Hepatocyte (in vitro differentiated cells): Measurements from ENCODE around the gene ZYG11A. TPM values are rescaled to one million over a fixed set of nuclear protein-coding genes. Genes with fewer than 3 reads are reported as not detected.

ENCODE experiments used
- DNase-seq: peaks from one replicate; pipeline ENCODE4 v3.0.0-alpha.2; 2016; ENCODE audit warnings: low spot score
- H2AFZ ChIP-seq: fragments of 200-600 bp; sonication (generic); 2 replicates; pipeline ENCODE4 v1.6.0; 2016; ENCODE audit warnings: antibody characterized with exemption, mild to moderate bottlenecking
- H3K27ac ChIP-seq: fragments of 200-600 bp; sonication (generic); 2 replicates; pipeline ENCODE4 v1.5.1; 2016; ENCODE audit warnings: mild to moderate bottlenecking
- H3K27me3 ChIP-seq: fragments of 200-600 bp; sonication (generic); 2 replicates; pipeline ENCODE4 v1.6.1; 2016
- H3K36me3 ChIP-seq: fragments of 200-600 bp; sonication (generic); replicated peaks from 2 replicates; pipeline ENCODE4 v1.5.1; 2016; ENCODE audit warnings: low read depth; ENCODE audit not compliant: insufficient read depth
- H3K4me1 ChIP-seq: fragments of 200-600 bp; sonication (generic); 2 replicates; pipeline ENCODE4 v1.5.1; 2016; ENCODE audit warnings: mild to moderate bottlenecking, moderate library complexity; ENCODE audit not compliant: insufficient read depth
- H3K4me2 ChIP-seq: fragments of 200-600 bp; sonication (generic); 2 replicates; pipeline ENCODE4 v1.6.0; 2016
- H3K4me3 ChIP-seq: fragments of 200-600 bp; sonication (generic); 2 replicates; pipeline ENCODE4 v1.5.1; 2016; ENCODE audit warnings: mild to moderate bottlenecking
- H3K79me2 ChIP-seq: fragments of 200-600 bp; sonication (generic); 2 replicates; pipeline ENCODE4 v1.6.0; 2017; ENCODE audit warnings: mild to moderate bottlenecking
- H3K9me2 ChIP-seq: fragments of 200-600 bp; sonication (generic); replicated peaks from 2 replicates; pipeline ENCODE4 v1.6.0; 2017; ENCODE audit warnings: mild to moderate bottlenecking; ENCODE audit not compliant: insufficient read depth
- H3K9me3 ChIP-seq: fragments of 200-600 bp; sonication (generic); 2 replicates; pipeline ENCODE4 v1.5.1; 2016; ENCODE audit warnings: low read depth, mild to moderate bottlenecking
- H4K20me1 ChIP-seq: fragments of 200-600 bp; sonication (generic); 2 replicates; pipeline ENCODE4 v1.6.0; 2016; ENCODE audit warnings: mild to moderate bottlenecking; ENCODE audit not compliant: insufficient read depth, poor library complexity, severe bottlenecking
- CTCF ChIP-seq: fragments of 200-600 bp; sonication (generic); IDR thresholded peaks from 2 replicates; pipeline ENCODE4 v1.5.1; 2016; ENCODE audit warnings: antibody characterized with exemption, mild to moderate bottlenecking; ENCODE audit not compliant: poor library complexity
- EZH2 ChIP-seq: fragments of 200-600 bp; sonication (generic); IDR thresholded peaks from 2 replicates; pipeline ENCODE4 v1.6.1; 2016; ENCODE audit warnings: antibody characterized with exemption, mild to moderate bottlenecking, borderline replicate concordance
- EZH2phosphoT487 ChIP-seq: fragments of 200-600 bp; sonication (generic); IDR thresholded peaks from one replicate; pipeline ENCODE4 v1.6.1; 2018; ENCODE audit warnings: antibody characterized with exemption, mild to moderate bottlenecking, low read depth, moderate library complexity; ENCODE audit not compliant: unreplicated experiment, severe bottlenecking
- WGBS: methylation state at CpG from one replicate; pipeline ENCODE4 v1.1.6; 2016; ENCODE audit warnings: low lambda C conversion rate; ENCODE audit errors: missing lambda C conversion rate; 5-methylcytosine and 5-hydroxymethylcytosine counted together
- polyA plus RNA-seq: library from polyadenylated mRNA; unstranded; fragments of >200 nt; fragmentation: Nextera tagmentation; extraction: Ambion mirVana; gene quantifications from 2 replicates; pipeline ENCODE4 v1.2.1, GENCODE V29; 2016
- total RNA-seq: library from RNA; depleted of rRNA; stranded (reverse); fragments of >200 nt; gene quantifications from 2 replicates; pipeline ENCODE4 v1.2.3, GENCODE V29; 2014

ZYG11A gene
- total and polyA plus RNA-seq, 2 experiments from 2014 or later: 0.40 to 1.8 TPM

GRCh38 chr1:52901384-52901783 is 58.8 kb downstream of the ZYG11A start:
- WGBS: 81% methylated on average over 1 of the region's 1 CpG
- Histone ChIP-seq H4K20me1 (no peaks in the 10 kb centered on the region), H2AFZ (no peak overlapping the region), H3K36me3 (no peaks in the 10 kb centered on the region), H3K9me3 (no peaks in the 10 kb centered on the region), H3K9me2 (no peaks in the 10 kb centered on the region), H3K27ac (no peak overlapping the region), H3K27me3 (no peaks in the 10 kb centered on the region), H3K4me3 (no peak overlapping the region), H3K4me2 (no peak overlapping the region), H3K79me2 (no peaks in the 10 kb centered on the region), H3K4me1 (peaks cover 7% of the 10 kb centered on the region)
- TF ChIP-seq CTCF (no peak), EZH2 (no peak), EZH2phosphoT487 (no peak)
- DNase-seq: no peak

GRCh38 chr1:52904208-52904926 is 61.8 kb downstream of the ZYG11A start:
- 93% methylated on average over 13 of the region's 13 CpGs for WGBS

GRCh38 chr1:52904927-52905698 is 62.6 kb downstream of the ZYG11A start:
- H3K27me3 ChIP-seq: no peaks in the 10 kb centered on the region
- no peak for DNase-seq
- WGBS: 76% methylated on average over 20 of the region's 20 CpGs

More at GRCh38 chr1:52904208-52904926, 61.8 kb downstream of the ZYG11A start:
- H3K4me1 ChIP-seq: peaks cover 7% of the 10 kb centered on the region
- TF ChIP-seq CTCF (no peak), EZH2phosphoT487 (no peak), EZH2 (no peak)
- no peak overlapping the region for H3K4me3 ChIP-seq
- no peaks in the 10 kb centered on the region for H3K9me2 ChIP-seq
- H2AFZ ChIP-seq: no peak overlapping the region
- H3K36me3 ChIP-seq: no peaks in the 10 kb centered on the region
- H3K4me2 ChIP-seq: no peak overlapping the region
- H3K27ac ChIP-seq: no peak overlapping the region
- no peaks in the 10 kb centered on the region for H3K9me3 ChIP-seq
- H3K79me2 ChIP-seq: no peaks in the 10 kb centered on the region
- no peaks in the 10 kb centered on the region for H4K20me1 ChIP-seq
- H3K27me3 ChIP-seq: no peaks in the 10 kb centered on the region
- no peak for DNase-seq

More at GRCh38 chr1:52904927-52905698, 62.6 kb downstream of the ZYG11A start:
- no peaks in the 10 kb centered on the region for H3K9me3 ChIP-seq
- no peaks in the 10 kb centered on the region for H3K36me3 ChIP-seq
- H3K4me3 ChIP-seq: no peak overlapping the region
- no peaks in the 10 kb centered on the region for H4K20me1 ChIP-seq
- no peaks in the 10 kb centered on the region for H3K9me2 ChIP-seq
- no peak overlapping the region for H3K27ac ChIP-seq
- H3K79me2 ChIP-seq: no peaks in the 10 kb centered on the region
- no peak overlapping the region for H3K4me2 ChIP-seq
- peaks cover 7% of the 10 kb centered on the region for H3K4me1 ChIP-seq
- H2AFZ ChIP-seq: no peak overlapping the region
- no peak for TF ChIP-seq EZH2
- TF ChIP-seq EZH2phosphoT487: no peak
- TF ChIP-seq CTCF: peak; percentile 12
